NCI-H1436 treated with DMSO at 0.1 percent for 48 hours (cell line): ENCODE measurements around the gene IFNL1.
"Not testable (repeated sequence)": the region's sequence is repeated elsewhere in the genome, so short reads cannot be mapped to it uniquely, and the experiment has no call there.

Source experiments
- DNase-seq: peaks from one replicate; lab custom pipeline; 2025; lab: John Stamatoyannopoulos, UW

The IFNL1 gene

DNA sequence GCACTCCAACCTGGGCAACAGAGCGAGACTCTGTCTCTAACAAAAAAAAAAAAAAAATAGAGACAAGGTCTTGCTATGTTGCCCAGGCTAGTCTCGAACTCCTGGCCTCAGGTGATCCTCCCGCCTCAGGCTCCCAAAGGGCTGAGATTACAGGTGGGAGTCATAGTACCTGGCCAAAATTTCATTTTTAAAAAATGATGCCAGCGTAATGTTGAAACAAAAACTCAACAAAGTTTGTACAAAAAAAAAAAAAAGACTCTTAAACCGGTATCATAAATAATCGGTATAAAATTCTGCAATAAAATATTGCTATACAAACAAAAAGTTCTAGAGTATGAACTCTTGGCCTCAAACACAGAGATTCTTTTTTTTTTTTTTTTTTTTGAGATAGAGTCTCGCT, 36.1 kb downstream of the IFNL1 start:
- no peak for DNase-seq

DNA sequence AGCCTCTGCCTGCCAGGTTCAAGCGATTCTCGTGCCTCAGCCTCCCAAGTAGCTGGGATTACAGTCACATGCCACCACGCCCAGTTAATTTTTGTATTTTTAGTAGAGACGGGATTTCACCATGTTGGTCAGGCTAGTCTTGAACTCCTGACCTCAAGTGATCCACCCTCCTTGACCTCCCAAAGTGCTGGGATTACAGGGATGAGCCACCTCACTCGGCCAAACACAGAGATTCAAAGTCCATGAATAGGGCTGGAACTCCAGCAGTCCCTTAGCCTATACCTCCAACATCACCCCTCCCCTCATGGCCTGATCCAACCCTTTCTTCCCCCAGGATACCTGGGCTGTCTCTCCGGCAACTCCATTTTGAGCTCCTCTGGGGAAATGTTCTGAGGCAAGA, 36.5 kb downstream of the IFNL1 start:
- DNase-seq = not testable (repeated sequence)

DNA sequence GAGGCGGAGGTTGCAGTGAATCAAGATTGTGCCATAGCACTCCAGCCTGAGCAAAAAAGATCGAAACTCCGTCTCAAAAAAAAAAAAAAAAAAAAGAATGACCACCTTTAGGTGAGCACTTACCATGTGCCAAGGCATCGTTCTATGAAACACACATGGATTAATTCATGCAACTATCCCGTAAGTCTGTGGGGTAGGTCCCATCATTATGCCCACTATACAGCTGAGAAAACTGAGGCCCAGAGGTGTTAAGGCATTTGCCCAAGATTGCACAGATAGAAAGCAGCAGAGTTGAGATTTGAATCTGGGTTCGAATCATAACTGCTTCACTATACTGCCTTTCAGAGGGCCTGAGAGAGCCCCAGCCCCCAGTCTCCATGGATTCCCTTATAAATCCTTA, 37.3 kb downstream of the IFNL1 start:
- DNase-seq = no peak

DNA sequence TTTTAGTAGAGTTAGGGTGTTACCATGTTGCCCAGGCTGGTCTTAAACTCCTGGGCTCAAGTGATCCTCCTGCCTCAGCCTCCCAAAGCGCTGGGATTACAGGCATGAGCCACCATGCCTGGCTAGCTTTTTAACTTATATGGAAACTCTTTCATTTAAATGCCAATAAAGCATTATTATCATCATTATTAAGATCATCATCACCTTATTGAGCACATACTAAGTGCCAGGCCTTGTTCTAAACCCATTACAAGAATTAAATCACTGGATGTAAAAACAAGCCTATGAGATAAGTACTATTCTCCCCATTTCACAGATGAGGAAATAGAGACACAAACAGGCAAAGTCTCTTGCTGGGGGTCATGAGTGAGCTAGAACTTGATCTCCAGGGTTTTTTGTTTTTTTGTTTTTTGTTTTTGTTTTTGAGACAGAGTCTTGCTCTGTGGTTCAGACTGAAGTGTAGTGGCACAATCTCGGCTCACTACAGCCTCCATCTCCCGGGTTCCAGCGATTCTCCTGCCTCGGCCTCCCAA, 38.3 kb downstream of the IFNL1 start:
- DNase-seq = no peak

DNA sequence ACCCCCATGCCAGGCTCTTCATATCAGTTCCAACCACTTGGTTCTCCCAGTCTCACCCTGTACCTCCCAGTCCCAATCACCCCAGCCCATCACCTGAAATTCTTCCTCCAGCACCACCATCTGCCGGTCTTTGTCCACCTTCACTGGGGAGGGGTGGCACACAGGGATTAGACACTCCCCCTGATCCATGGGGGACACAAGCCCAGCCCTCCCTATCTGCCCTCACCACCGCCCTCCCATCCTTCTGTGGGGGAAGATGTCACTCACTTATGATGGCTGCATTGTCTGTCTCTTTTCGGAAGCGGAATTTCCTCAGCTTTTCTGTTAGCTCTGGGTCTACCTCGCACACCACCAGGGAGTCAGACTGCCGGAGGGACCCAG, 39.0 kb downstream of the IFNL1 start:
- DNase-seq = no peak

DNA sequence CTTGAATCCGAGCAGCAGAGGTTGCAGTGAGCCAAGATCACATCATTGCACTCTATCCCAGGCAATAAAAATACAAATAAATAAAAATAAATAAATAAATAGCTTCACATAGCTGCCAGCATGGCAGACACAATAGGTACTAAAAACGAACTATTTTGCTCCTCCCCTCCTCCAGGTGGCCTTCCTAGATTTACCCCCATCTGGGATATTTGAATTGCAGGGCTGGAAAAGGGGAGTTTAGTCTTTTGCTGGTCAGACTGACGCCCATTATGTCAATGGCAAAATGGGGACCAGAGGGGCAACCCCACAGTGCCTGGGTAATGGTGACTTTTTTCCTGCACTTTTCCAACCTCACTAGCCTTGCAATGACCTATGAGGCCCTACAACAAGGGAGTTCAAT, 40.3 kb downstream of the IFNL1 start:
- DNase-seq = no peak

DNA sequence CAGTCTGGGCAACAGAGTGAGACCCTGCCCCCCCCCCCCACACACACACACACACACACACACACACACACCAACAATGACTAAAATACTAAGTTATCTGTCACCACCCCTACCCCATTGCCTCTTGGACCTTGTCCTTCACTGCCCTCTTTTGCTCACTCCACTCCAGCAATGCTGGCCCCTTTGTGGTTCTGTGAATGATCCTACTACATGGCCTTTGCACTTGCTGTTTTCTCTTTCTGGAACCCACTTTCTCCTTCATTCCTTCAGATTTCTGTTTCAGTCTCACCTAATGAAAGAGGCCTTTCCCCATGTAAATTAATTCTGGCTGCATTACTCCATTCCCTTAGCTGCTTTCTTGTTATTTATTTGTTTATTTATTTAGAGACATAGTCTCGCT, 43.5 kb downstream of the IFNL1 start:
- no peak for DNase-seq

DNA sequence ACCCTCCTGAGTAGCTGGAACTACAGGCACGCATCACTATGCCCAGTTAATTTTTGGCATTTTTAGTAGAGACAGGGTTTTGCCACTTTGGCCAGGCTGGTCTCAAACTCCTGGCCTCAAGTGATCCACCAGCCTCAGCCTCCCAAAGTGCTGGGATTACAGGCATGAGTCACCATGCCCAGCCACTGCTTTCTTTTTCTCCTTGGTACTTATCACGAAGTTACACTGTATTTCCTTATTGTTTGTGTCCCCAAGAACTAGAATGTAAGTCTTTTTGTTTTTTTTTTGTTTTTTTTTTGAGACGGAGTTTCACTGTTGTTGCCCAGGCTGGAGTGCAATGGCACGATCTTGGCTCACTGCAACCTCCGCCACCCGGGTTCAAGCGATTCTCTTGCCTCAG, 43.9 kb downstream of the IFNL1 start:
- DNase-seq = not testable (repeated sequence)

DNA sequence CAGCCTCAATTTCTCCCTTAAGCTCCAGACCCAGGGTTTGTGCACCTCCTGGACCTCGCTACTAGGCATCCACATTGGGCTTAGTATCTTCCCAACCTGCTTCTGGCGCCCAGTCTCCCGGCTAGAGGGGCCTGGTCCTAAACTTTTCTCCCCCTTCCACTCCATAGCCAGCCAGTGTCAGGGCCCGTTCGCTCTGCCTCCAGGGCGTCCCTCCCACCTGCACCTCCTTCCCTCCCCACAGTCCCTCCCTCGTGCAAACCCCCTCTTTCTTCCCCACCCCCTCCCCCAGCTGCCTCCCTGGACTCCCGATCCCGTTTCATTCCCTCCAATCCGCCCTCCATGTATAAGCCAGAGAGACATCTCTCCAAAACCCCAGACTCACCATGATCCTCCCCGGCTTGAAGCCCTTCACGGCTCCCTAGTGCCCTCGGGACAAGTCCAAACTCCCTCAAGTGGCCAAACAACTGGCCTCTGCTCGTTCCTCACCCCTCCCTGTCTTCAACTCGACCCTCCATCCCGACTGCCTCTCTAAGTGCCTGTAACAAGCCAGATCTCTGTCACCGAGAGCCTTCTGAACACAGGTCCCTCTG, 45.0 kb downstream of the IFNL1 start:
- DNase-seq = no peak

DNA sequence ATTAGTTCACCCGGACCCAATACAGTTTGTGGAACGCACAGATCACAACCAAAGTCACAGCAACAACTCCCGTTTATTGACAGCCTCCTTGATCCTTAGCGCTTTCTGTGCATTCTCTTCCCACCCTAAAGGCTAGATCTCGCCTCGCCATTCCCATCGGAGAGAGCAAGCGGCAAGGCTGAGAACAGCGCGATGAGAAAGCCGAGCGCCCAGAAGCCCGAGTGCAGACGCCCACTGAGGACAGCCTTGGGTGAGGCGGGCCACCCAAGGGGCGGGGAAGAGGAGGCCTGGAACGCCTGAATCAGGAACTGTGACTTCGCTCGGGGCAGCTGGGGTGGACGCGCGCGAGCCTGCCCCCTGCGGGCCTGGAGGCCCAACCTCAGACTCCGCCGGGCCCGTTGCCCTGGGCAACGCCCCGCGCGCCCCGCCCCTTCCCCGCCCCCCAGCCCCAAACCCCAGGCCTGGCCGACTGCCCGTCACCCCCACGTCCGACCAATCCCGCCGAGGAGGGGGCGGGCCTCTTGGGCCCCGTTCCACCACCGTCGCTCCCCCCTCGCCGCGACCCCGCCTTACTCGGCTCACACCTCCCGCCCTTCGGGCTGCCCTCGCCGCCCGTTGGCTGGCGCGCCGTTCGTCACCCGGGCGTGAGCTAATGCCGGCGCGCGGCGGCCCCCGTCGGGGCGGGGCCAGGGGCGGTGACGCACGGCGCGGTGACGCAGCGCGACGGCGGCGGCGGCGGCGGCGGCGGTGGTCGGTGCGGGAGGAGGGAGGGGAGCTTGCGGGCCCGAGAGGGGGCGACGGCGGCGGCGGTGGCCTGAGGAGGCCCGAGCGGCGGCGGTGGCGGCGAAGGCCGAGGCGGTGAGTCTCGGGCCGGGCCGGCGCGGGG, 45.8 kb downstream of the IFNL1 start, which contains the start of gene SAMD4B:
SAMD4B (plus strand) TSS at position 703 of the 886 bp plus-strand sequence. CDS start 14,473 bp downstream, outside the sequence.
- peak; percentile 95 for DNase-seq

DNA sequence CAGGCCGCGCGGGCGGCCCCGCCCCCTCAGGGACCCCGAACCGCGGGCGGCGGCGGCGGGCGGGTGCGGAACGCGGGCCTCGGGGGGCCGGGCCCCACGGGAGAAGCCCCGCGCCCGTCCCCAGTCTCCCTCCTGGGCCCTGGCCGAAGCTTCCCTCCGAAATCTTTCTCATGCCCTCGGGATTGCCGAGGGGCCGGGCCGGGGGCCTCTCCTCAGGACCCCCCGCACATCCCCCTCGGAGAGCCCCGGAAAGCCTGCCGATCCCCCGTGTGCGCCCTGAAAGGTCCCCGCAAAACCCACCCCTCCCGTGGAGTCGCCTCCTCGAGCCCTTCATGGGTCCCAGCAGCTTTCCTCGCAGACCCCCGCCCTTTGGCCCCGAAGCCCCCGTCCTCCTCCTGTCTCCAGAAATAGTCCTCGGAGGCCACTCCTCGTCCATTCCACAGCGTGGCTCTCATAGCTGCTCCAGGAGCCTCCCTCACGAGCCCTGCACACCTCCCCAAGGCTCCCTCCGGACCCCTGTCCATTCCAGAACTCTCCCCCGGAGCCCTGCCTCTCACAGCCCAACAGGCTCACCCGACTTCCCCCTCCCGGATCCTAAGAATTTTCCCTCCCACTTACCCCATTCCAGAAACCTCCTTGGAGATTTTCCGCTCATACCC, 46.6 kb downstream of the IFNL1 start:
- no peak for DNase-seq

DNA sequence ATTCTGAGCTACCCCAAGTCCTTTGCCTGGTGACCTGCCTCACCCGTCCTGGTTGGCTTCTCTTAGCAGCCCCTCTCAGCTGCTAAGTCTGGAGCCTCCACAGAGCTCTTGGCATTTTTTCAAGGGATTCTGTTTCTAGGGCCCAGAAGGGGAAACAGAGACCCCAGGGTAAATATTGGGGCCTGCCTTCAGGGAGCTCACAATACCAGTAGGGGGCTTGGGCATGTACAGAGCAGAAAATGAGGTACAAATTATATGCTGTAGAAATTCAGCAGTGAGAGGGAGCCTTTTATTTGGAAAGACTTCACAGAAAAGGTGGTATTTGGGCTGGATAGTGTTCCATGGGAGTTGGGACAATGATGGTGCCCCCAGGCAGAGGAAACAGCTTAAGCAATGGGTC, 49.7 kb downstream of the IFNL1 start:
- no peak for DNase-seq

DNA sequence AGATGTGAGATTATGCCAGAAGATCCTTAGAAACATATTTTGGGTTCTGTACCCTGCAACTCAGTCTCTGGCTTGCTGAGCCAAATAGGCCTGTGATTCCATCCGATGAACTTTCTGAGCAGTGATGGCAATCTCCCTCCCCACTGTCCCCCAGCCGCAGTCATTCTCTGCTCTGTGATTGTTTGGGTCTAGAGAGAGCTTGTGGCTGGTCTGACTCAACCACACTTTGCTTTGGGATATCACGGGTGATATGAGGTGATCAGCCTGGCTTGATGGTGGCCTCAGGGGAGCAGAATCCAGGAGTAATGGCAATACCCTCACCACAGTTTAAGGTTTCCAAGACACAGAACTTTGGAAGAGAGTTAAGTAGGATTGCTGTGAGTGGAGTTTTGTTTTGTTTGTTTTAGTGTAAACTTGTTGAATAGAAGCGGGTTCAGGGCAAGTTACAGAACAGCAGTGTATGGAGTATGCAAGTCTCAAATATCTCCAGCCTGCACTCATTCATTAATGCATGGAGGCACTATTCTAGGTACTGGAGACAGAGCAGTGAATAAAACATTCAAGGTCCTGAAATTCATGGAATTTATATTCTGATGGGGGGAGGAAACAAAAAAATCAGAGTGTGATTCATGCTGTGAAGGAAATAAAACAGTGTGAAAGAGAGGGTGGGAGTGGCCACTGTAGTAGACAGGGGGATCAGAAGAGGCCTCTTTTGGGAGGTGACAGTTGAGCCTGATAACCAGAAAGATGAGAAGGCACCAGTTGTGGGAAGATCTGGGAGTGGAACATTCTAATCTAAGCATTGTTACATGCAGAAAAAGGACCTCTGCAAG, 51.3 kb downstream of the IFNL1 start:
- no peak for DNase-seq
